Stimulated activated CD8-positive, alpha-beta memory T cell treated with anti-CD3 and anti-CD28 coated beads, Interleukin-15, amount 100 ng/mL, for 4 hours (primary cell): ENCODE results near the gene COMMD6.
"Not testable (repeated sequence)": the region's sequence is repeated elsewhere in the genome, so short reads cannot be mapped to it uniquely, and the experiment has no call there.

Experiments
- DNase-seq, 2 donors: peaks; one replicate each; pipeline ENCODE4 v3.0.0-alpha.2; 2020; ENCODE audit warnings: low read depth in 2 of 2

COMMD6 gene

DNA sequence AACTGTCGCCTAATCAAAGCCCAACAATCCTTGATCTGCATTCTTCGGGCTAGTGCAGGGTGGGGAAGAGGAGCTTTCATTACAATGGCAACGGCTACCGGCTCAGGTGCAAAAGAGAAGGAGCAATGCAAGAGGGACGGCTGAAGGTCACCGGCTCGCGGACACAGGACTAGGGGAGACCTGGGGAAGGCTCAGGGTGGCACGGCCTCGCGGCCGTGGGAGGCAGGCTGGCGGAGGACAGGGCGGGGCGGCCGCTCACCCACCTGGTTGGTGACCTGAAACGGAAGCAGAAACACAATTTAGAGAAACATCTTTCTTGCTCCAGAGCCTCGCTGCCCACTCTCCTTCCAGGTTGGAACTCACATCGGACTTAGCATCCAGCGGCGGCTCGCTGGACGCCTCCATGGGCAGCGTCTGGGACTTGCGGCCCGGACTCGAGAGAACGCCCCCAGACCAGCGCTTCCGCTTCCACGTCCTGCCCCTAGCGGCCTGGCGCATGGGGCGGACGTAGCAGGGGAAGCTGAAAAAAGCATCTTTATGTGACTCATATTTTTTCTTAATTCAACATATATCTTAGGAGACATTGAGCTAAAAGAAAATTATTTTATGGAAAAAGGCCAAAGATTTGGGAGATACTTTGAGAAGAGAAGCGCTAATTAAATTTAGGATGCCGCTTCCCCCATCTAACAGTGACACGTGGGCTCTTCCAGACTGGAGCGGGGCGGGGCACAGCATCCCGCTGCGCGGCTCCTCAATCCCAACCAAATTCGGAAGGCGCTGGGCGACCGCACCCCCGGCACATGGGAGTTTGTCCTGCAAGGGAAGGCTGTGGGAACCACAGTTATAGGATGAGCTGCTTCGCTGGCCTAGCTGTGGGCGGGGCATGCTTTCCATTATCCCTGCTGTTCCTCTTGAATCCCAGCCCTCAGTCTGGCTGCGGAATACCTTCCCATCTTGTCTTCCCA is at the start of gene COMMD6:
COMMD6 (minus strand) TSS at position 441 of the 965 bp plus-strand sequence; CDS start at position 405, 36 bp downstream.
- peak; percentile 43 to 44 for DNase-seq

DNA sequence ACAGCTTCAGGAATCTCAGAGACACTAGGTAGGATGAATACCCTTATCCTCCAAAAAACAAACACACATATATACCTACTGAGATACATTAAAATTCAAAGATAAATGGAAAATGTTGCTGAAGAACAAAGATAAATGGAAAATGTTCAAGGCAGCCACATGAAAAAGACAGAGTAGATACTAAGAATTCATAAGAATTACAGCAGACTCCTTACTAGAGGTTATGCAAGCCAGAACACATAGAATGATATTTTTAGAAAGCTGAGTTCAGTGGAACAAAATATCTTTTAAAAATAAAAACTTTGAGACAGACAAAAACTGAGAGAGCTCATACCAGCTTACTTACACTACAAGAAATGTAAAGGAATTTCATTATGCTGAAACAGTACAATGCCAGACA is 47.5 kb upstream of the COMMD6 start:
- DNase-seq = no peak

DNA sequence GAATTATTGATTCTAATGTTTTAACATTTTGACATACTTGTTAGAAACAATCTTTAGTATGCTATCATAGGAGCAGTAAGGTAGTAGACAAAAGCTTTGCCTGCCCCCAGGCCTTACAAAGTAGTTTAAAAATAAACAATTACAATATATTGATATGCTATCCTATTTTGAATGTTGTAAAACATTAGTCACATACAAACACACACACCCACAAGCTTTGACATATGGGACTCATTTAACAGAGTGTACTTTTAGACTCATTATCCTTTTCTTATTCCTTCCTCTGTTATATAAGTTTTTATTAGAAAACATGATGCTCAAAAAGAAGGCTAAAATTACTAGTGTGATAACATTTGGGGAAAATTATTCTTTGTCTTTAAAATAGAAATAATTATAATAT is 45.5 kb upstream of the COMMD6 start:
- DNase-seq = no peak

GRCh38 chr13:75581874-75582640 is 44.4 kb upstream of the COMMD6 start:
- DNase-seq = no peak

DNA sequence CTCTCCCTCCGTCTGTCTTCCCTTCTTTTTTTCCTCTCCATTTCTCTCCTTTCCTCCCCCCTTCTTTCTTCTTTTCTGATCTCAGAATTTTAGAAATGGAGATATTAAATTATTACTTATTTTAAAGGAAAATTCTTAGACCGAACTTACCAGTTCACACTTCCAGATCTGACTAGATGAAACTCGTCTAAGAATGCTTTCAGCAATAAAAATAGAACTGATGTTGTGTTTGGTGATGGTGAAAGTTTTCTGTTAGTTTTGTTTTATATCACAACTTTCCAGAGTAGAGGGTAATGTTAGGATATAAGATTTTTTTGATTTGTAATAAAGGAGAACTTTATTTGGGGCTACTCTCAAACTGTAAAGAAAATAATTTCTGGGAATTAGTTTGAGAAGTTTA is 41.9 kb upstream of the COMMD6 start:
- DNase-seq = no peak

DNA sequence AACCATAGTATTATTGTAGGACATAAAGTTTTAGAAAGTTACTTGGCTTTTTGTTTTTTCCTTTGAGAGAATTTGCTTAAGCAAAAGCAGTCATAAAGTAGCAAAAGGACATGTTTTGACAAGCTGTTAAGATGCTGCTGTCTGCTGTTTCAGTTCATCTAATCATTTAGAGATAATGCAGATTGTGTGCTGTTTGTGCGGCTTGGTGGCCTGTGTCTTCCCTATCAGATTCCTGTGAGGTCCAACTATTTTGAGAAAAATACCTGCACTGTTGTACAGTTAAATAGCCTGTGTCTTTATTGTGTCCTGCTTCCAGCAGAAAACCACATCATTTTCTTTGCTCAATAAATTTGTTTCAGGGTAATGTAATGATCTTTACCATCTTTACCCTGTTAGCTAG is 31.9 kb upstream of the COMMD6 start:
- DNase-seq = no peak

DNA sequence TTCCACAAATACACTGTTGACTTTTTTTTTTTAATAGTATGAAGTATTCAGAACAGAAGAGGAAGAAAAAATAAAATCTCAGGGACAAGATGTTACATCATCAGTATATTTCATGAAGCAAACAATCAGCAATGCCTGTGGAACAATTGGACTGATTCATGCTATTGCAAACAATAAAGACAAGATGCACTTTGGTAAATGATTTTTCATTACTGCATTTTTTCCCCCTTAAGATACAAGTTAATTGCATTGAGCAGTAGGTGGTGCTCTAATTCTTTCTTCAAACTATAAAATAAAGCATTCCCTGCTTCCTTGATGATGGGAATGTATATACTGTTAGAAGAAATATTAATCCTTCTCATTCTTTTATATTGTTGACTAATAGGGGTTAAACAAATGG is 29.0 kb upstream of the COMMD6 start:
- no peak for DNase-seq

- no peak for DNase-seq
These were observed 20.7 kb upstream of the COMMD6 start for GRCh38 chr13:75558145-75558840.

DNA sequence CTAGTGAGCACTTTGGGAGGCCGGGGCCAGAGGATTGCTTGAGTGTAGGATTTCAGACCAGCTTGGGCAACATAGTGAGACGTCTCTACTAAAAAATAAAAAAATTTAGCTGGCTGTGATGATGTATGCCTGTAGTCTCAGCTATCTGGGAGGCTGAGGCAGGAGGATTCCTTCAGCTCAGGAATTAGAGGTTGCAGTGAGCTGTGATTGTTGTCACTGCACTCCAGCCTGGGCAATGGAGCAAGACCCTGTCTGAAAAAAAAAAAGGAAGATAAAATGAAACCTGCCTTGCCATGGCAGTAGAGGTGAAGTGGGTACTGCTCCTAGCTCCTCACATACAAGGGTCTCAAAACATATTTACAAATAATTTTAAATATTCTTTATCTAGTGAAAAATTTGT is 19.3 kb upstream of the COMMD6 start:
- no peak for DNase-seq

DNA sequence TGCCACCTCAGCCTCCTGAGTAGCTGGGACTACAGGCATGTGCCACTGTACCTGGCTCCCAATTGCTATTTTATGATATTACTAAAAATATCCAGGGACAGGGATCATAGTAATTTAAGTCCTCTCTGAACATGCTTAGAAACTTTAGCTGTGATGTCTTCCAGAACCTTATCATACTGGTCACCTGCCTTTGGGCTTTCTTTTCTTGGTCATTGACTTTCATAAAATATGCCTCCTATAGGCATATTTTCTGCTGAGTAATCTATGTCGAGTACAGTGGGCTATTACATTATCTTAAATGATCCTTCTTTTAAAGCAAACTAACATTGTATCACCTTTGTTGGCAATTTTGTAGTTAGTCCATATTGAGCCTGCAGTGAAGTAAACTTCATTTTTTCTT is 18.2 kb upstream of the COMMD6 start:
- no peak for DNase-seq

GRCh38 chr13:75554981-75555380 is 17.3 kb upstream of the COMMD6 start:
- DNase-seq = no peak

- DNase-seq = no peak
These were observed 16.8 kb upstream of the COMMD6 start for GRCh38 chr13:75554464-75554863.

DNA sequence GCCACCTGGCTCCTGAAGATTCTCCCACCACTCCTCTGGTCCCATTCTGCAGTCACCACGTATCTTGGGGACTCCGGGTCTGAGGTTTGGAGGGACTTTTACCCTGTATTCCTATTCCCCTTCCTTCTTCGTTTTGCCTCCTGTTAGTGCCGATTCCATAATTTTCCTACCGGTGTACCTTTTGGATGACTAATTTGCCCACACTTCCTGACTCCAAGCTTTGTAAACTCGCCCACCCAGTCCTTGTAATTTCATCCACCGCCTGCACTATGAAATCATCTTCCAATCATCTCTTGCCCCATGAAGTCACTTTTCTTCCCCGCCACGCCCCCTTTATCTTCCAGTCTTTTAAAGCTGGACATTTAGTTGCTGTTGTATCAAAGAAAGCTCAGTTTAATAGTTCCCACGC is 12.5 kb upstream of the COMMD6 start:
- DNase-seq = no peak

GRCh38 chr13:75549262-75550158 is 11.9 kb upstream of the COMMD6 start, which contains the start of gene UCHL3:
Gene UCHL3, plus strand, starts transcription at chr13:75549791. Its CDS starts 30 bp downstream, at chr13:75549821.
- peak; percentile 91 to 96 for DNase-seq

GRCh38 chr13:75547917-75548316 is 10.3 kb upstream of the COMMD6 start:
- DNase-seq = no peak

- DNase-seq = not testable (repeated sequence)
These were observed 7.7 kb upstream of the COMMD6 start for GRCh38 chr13:75545386-75545785.

DNA sequence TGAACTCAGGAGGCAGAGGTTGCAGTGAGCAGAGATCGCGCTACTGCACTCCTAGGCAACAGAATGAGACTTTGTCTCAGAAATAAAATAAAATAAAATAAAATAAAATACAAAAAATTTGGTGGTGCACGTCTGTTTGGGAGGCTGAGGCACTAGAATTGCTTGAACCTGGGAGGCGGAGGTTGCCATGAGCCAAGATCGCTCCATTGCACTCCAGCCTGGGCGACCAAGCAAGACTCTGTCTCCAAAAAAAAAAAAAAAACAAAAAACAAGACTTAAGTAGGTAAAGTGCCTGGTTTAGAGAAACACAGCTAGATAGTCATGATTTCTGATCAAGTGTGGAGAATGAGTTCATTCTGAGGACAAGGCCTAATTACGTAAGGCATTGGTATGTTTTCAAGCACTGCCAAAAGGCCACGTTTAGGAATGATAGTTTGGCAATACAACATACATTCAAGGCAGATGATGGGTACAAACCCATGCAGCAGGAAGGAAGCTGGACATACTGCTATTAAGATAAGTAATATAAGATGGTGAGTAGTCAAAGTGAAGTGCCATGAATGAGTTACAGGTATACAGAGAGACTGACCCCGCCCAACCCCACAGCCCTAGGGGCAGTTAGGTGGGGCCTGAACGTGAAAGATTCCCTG is 7.2 kb upstream of the COMMD6 start:
- no peak for DNase-seq

DNA sequence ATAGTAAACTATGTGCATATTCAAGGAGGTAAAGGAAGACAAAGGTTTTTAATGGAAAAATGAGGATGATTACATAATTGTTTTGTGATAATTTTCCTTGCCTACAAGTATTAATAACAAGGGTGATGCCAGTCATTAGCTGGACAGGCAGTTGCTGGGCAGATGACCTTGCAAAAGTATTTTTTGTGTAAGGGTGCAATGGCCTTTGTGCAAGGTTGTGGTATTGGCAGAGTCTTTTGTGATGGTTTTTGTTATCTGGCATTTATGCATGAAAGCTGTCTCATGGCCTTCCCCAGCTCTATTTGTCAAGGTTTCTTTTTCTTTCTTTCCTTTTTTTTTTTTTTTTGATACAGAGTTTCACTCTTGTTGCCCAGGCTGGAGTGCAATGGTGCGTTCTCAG is 4.3 kb upstream of the COMMD6 start:
- DNase-seq = no peak

DNA sequence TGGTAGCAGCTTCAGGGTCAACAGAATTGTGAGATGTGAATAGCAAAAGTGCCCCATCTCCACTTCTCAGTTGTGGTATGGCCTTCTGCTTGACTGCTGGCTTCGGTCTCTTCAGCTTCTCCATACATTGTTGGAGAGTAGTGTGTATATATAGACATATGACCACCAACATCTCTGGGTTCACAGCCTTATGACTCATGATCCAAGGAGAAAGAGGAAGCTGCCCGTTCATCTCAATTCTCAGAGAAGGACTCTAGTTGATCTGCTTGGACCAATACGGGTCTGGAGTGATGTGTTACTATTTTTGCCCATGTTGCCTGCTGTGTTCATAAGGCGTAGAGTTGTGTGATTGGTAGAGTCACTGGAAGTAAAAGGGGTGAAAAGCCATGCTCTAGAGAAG is 3.6 kb upstream of the COMMD6 start:
- no peak for DNase-seq

DNA sequence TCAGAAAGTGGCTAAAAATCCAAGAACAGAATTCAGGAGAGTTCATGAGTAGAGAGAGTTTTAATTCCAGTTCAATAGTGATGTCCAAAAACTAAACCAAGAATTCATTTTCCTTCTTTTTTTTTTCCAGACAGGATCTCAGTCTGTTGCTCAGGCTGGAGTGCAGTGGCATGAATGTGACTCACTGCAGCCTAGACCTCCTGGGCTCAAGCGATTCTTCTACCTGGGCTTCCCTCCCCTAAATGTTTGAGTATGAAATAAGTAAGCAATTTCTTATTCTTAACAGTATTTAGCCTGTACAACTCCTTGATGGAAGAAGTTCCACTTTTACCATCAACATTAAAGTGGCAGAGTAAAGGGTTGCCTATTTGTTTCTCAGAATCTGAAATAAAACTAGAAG is 3.8 kb downstream of the COMMD6 start:
- no peak for DNase-seq

DNA sequence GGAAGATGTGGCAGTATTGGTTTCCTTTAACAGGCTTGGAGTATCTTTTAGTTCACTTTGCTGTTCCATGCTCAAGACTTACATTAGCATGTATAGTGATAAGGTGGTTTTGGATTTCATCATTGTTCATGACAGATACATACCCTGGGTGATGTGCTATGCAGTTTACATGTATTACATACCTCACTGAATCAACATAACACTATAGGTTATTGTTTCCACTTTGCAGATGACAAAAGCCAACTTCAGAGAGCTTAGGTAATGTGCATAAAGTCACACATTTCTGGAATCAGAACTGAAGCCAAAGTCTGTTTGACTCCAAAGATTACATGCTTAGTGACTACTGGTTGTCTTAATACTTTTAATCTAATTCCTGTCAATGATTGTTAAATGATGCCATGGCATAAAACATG is 7.1 kb downstream of the COMMD6 start:
- no peak for DNase-seq
